Adrenal gland (tissue), 5 donors: ENCODE measurements around the gene VN1R5.

Experiments used
- POLR2A ChIP-seq, 2 donors: fragments of 450-650 bp; IDR thresholded peaks; one replicate each; pipeline ENCODE4 v1.6.1; 2017; ENCODE audit warnings: antibody characterized with exemption in 2 of 2, mild to moderate bottlenecking in 2 of 2, moderate library complexity in 1 of 2
- TF ChIP-seq, protein P1 (sequence below), 6 experiments: fragments of 450-650 bp in 4 of 6; fragments of 200-600 bp in 2 of 6; sonication (generic) in 1 of 6; IDR thresholded peaks; 1 replicate in 5 of 6; 2 replicates in 1 of 6; pipeline versions ENCODE4 v1.5.1 to v1.8.0; 2016 to 2021; ENCODE audit warnings: antibody characterized with exemption in 6 of 6, mild to moderate bottlenecking in 2 of 6, moderate library complexity in 1 of 6
- donor health status: DM: no; HTN: no; CAD: no.

DNA sequence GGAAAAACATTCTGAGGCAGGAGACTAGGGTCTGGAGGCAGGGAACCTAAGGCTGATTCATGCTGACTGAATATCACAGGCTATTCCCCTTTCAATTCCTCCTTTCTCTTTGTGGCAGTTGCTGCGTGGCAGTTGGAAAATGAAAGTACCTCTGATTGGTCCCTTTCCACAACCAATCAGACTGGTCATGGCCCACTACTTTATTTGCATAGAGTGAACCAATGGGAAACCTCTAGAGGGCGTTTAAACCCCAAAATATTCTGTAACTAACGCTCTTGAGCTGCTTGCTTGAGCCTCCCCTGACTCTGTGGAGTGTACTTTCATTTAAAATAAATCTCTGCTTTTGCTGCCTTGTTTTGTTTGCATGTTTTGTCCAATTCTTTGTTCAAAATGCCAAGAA is 27.7 kb upstream of the VN1R5 start:
- TF ChIP-seq, protein P1, sequence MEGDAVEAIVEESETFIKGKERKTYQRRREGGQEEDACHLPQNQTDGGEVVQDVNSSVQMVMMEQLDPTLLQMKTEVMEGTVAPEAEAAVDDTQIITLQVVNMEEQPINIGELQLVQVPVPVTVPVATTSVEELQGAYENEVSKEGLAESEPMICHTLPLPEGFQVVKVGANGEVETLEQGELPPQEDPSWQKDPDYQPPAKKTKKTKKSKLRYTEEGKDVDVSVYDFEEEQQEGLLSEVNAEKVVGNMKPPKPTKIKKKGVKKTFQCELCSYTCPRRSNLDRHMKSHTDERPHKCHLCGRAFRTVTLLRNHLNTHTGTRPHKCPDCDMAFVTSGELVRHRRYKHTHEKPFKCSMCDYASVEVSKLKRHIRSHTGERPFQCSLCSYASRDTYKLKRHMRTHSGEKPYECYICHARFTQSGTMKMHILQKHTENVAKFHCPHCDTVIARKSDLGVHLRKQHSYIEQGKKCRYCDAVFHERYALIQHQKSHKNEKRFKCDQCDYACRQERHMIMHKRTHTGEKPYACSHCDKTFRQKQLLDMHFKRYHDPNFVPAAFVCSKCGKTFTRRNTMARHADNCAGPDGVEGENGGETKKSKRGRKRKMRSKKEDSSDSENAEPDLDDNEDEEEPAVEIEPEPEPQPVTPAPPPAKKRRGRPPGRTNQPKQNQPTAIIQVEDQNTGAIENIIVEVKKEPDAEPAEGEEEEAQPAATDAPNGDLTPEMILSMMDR (IDR thresholded peaks at IDR 0.05): no peak
- TF ChIP-seq POLR2A (IDR thresholded peaks at IDR 0.05): no peak
